HepG2 (cell line): ENCODE data around the gene CELF2. TPM values are rescaled to one million over a fixed set of nuclear protein-coding genes. Genes with fewer than 3 reads are reported as not detected.

Experiments used
- ATAC-seq: fragments of 200-7000 bp; cut with Tn5 transposase; 3 replicates; pipeline ENCODE4 v1.9.1; 2020; ENCODE audit warnings: mild to moderate bottlenecking, moderate library complexity
- BruUV-seq: library from RNA; stranded (reverse); fragments of 400-500 nt; replicated peaks from 2 replicates; lab custom pipeline; 2021; lab: Mats Ljungman, UMichigan
- CTCF ChIA-PET: fragments of 300-600 bp; formaldehyde crosslinking; extraction: SDS; loops from one replicate; lab custom pipeline; 2021; ENCODE audit warnings: low total read pairs, inconsistent platforms, low intra/inter-chr PET ratio; lab: Yijun Ruan, JAX
- POLR2A ChIA-PET: fragments of 350-600 bp; sonication (Branson Sonifier 250); formaldehyde crosslinking; loops from one replicate; lab custom pipeline; 2020; ENCODE audit warnings: antibody characterized with exemption, inconsistent platforms; lab: Yijun Ruan, JAX
- DNase-seq: peaks from one replicate; pipeline ENCODE4 v3.0.0-alpha.2; 2015; ENCODE audit warnings: low spot score
- FAIRE-seq: peaks from 3 replicates; lab custom pipeline; 2011; peaks lifted over from hg19 to GRCh38; lab: Jason Lieb, UNC
- H2AFZ ChIP-seq: one replicate; pipeline ENCODE4 v1.6.1; 2011; ENCODE audit warnings: low read length, inconsistent platforms
- H3K27ac ChIP-seq: fragments of 300-600 bp; 3 replicates; pipeline ENCODE4 v1.8.0; 2011; ENCODE audit warnings: mixed run types, mild to moderate bottlenecking, mixed read lengths, low read length, inconsistent platforms; ENCODE audit not compliant: insufficient read depth; ENCODE audit errors: extremely low read length
- H3K27me3 ChIP-seq, 2 experiments: fragments of 200-600 bp in 1 of 2; 2 replicates in 1 of 2; 3 replicates in 1 of 2; pipeline versions ENCODE4 v1.6.0 to v1.8.0; 2011; ENCODE audit warnings: low read length in 2 of 2, mild to moderate bottlenecking in 2 of 2, moderate library complexity in 2 of 2, inconsistent platforms in 1 of 2; ENCODE audit not compliant: insufficient read depth in 2 of 2, control insufficient read depth in 1 of 2
- H3K36me3 ChIP-seq, 2 experiments: fragments of 200-600 bp in 1 of 2; replicated peaks in 1 of 2; 2 replicates in 1 of 2; 3 replicates in 1 of 2; pipeline versions ENCODE4 v1.5.1 to v1.8.0; 2011; ENCODE audit warnings: low read length in 2 of 2, inconsistent platforms in 1 of 2; ENCODE audit not compliant: insufficient read depth in 2 of 2, control insufficient read depth in 1 of 2
- H3K4me1 ChIP-seq: 2 replicates; pipeline ENCODE4 v1.5.1; 2012; ENCODE audit warnings: low read length, inconsistent platforms; ENCODE audit not compliant: insufficient read depth
- H3K4me2 ChIP-seq: 2 replicates; pipeline ENCODE4 v1.6.0; 2011; ENCODE audit warnings: low read depth, low read length, inconsistent platforms
- H3K4me3 ChIP-seq, 3 experiments: fragments of 200-600 bp in 1 of 3; sonication (generic), shearing (Covaris generic) in 1 of 3; replicated peaks in 1 of 3; 2 replicates each; pipeline ENCODE4 v1.5.1; 2011 to 2016; ENCODE audit warnings: low read length in 3 of 3, inconsistent platforms in 2 of 3, low read depth in 2 of 3, mild to moderate bottlenecking in 2 of 3, control low read depth in 1 of 3, mixed read lengths in 1 of 3; ENCODE audit not compliant: insufficient read depth in 1 of 3
- H3K79me2 ChIP-seq: one replicate; pipeline ENCODE4 v1.6.1; 2011; ENCODE audit warnings: low read length, inconsistent platforms; ENCODE audit not compliant: insufficient read depth
- H3K9ac ChIP-seq: 2 replicates; pipeline ENCODE4 v1.6.0; 2011; ENCODE audit warnings: mild to moderate bottlenecking, low read depth, low read length, inconsistent platforms; ENCODE audit not compliant: insufficient read depth
- H3K9me3 ChIP-seq: 2 replicates; pipeline ENCODE4 v1.5.1; 2012; ENCODE audit warnings: mild to moderate bottlenecking, low read length
- H4K20me1 ChIP-seq: 2 replicates; pipeline ENCODE4 v1.6.0; 2011; ENCODE audit warnings: inconsistent platforms, mild to moderate bottlenecking, low read length, moderate library complexity; ENCODE audit not compliant: insufficient read depth
- FOXJ3 ChIP-seq: sonication (generic); formaldehyde crosslinking; IDR thresholded peaks from 2 replicates; pipeline ENCODE4 v1.4.0; 2020; ENCODE audit warnings: missing genetic modification reagents, mild to moderate bottlenecking, borderline replicate concordance
- GATAD2A ChIP-seq: IDR thresholded peaks from 2 replicates; pipeline ENCODE4 v1.6.1; 2016
- TCF7 ChIP-seq: sonication (generic); IDR thresholded peaks from 2 replicates; pipeline ENCODE4 v1.6.1; 2016; ENCODE audit warnings: antibody characterized with exemption, low read depth
- ZNF234 ChIP-seq: sonication (generic); formaldehyde crosslinking; conservative IDR thresholded peaks from 2 replicates; pipeline ENCODE4 v1.5.1; 2020; ENCODE audit warnings: mild to moderate bottlenecking, missing genetic modification reagents
- ZNF292 ChIP-seq: sonication (generic); formaldehyde crosslinking; IDR thresholded peaks from 2 replicates; pipeline ENCODE4 v1.8.1; 2022; ENCODE audit warnings: mild to moderate bottlenecking, low read depth, missing genetic modification reagents, borderline replicate concordance
- ZNF317 ChIP-seq: sonication (generic); formaldehyde crosslinking; IDR thresholded peaks from 2 replicates; pipeline ENCODE4 v1.5.0; 2020; ENCODE audit warnings: mild to moderate bottlenecking, missing genetic modification reagents
- in situ Hi-C: cut with HindIII; loops from 2 replicates; pipeline ENCODE4 v1.10.0; 2017; ENCODE audit warnings: low pct_unique_long_range_greater_than_20kb; ENCODE audit not compliant: extremely low pct_ligation_motif_present
- intact Hi-C: fragments of 100-400 bp; cut with micrococcal nuclease; formaldehyde crosslinking; loops from one replicate; pipeline ENCODE4 v1.10.0; 2022; ENCODE audit not compliant: unreplicated experiment
- polyA plus RNA-seq, 8 experiments: library from polyadenylated mRNA; depleted of rRNA in 3 of 8; stranded (reverse) in 7 of 8; unstranded in 1 of 8; fragments of >200 nt; fragmentation: Illumina TruSeq in 4 of 8; extraction: Trizol in 4 of 8; gene quantifications; 2 replicates each; pipeline versions ENCODE4 v1.2.1 to v1.2.3, GENCODE V29; 2011 to 2016; ENCODE audit warnings: low read depth in 4 of 8, missing spikeins in 1 of 8, mixed read lengths in 1 of 8; ENCODE audit not compliant: insufficient read depth in 1 of 8
- total RNA-seq, 5 experiments: library from RNA; depleted of rRNA; stranded (reverse); fragments of >200 nt; fragmentation: Illumina TruSeq; extraction: Trizol; gene quantifications; 2 replicates each; pipeline ENCODE4 v1.2.3, GENCODE V29; 2016; ENCODE audit warnings: low read depth in 1 of 5
- TF ChIP-seq, protein P1 (sequence below): sonication (generic); formaldehyde crosslinking; IDR thresholded peaks from 2 replicates; pipeline ENCODE4 v1.5.0; 2020; ENCODE audit warnings: mild to moderate bottlenecking, missing genetic modification reagents, borderline replicate concordance
- TF ChIP-seq, protein P2 (sequence below): sonication (generic); formaldehyde crosslinking; IDR thresholded peaks from 2 replicates; pipeline ENCODE4 v1.4.0; 2020; ENCODE audit warnings: missing genetic modification reagents
- TF ChIP-seq, protein P3 (sequence below): sonication (generic); formaldehyde crosslinking; IDR thresholded peaks from 2 replicates; pipeline ENCODE4 v1.5.0; 2020; ENCODE audit warnings: missing genetic modification reagents

CELF2 gene
- total and polyA plus RNA-seq, 2 of the 13 experiments (the other 11 are each of a cell fraction or from before 2014, with no cell fraction given) = not detected

DNA sequence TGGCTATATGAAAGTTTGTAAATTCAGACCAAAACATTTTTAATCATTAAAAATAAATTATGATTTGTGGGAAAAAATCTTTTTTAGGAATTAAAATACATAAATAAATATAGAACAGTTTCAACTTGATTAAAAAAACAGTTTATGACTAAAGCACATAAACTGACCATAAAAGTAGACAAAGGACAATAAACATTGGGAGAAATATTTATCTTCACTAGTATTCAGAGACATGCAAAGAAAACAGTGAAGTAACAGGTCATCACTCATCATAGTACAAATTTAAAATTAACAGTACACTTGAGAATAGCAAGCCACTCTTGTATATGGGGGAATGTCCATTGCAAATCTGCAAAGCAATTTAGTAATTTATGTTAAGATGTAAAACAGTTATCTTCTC is 28.0 kb upstream of the CELF2 start:
- H3K36me3 ChIP-seq = no peaks in the 10 kb centered on the region
- BruUV-seq = no TSS peak
- no peak overlapping the region for H3K27ac ChIP-seq
- no peaks in the 10 kb centered on the region for H3K9me3 ChIP-seq
- ChIA-PET CTCF (no interaction called here), POLR2A (no interaction called here)
- H3K4me2 ChIP-seq = no peak overlapping the region
- TF ChIP-seq ZNF292 (CRISPR knock-in tag) (no peak), ZNF234 (CRISPR knock-in tag) (no peak), FOXJ3 (CRISPR knock-in tag) (no peak), GATAD2A (CRISPR knock-in tag) (no peak), TCF7 (no peak), ZNF317 (no peak)
- TF ChIP-seq, protein P1, sequence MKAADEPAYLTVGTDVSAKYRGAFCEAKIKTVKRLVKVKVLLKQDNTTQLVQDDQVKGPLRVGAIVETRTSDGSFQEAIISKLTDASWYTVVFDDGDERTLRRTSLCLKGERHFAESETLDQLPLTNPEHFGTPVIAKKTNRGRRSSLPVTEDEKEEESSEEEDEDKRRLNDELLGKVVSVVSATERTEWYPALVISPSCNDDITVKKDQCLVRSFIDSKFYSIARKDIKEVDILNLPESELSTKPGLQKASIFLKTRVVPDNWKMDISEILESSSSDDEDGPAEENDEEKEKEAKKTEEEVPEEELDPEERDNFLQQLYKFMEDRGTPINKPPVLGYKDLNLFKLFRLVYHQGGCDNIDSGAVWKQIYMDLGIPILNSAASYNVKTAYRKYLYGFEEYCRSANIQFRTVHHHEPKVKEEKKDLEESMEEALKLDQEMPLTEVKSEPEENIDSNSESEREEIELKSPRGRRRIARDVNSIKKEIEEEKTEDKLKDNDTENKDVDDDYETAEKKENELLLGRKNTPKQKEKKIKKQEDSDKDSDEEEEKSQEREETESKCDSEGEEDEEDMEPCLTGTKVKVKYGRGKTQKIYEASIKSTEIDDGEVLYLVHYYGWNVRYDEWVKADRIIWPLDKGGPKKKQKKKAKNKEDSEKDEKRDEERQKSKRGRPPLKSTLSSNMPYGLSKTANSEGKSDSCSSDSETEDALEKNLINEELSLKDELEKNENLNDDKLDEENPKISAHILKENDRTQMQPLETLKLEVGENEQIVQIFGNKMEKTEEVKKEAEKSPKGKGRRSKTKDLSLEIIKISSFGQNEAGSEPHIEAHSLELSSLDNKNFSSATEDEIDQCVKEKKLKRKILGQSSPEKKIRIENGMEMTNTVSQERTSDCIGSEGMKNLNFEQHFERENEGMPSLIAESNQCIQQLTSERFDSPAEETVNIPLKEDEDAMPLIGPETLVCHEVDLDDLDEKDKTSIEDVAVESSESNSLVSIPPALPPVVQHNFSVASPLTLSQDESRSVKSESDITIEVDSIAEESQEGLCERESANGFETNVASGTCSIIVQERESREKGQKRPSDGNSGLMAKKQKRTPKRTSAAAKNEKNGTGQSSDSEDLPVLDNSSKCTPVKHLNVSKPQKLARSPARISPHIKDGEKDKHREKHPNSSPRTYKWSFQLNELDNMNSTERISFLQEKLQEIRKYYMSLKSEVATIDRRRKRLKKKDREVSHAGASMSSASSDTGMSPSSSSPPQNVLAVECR (CRISPR knock-in tag) = no peak
- TF ChIP-seq, protein P2, sequence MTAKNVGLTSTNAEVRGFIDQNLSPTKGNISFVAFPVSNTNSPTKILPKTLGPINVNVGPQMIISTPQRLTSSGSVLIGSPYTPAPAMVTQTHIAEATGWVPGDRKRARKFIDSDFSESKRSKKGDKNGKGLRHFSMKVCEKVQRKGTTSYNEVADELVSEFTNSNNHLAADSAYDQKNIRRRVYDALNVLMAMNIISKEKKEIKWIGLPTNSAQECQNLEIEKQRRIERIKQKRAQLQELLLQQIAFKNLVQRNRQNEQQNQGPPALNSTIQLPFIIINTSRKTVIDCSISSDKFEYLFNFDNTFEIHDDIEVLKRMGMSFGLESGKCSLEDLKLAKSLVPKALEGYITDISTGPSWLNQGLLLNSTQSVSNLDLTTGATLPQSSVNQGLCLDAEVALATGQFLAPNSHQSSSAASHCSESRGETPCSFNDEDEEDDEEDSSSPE (CRISPR knock-in tag) = no peak
- TF ChIP-seq, protein P3, sequence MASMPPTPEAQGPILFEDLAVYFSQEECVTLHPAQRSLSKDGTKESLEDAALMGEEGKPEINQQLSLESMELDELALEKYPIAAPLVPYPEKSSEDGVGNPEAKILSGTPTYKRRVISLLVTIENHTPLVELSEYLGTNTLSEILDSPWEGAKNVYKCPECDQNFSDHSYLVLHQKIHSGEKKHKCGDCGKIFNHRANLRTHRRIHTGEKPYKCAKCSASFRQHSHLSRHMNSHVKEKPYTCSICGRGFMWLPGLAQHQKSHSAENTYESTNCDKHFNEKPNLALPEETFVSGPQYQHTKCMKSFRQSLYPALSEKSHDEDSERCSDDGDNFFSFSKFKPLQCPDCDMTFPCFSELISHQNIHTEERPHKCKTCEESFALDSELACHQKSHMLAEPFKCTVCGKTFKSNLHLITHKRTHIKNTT = no peak
- ATAC-seq = no peak
- no peaks in the 10 kb centered on the region for H3K79me2 ChIP-seq
- H3K27me3 ChIP-seq = no peaks in the 10 kb centered on the region
- FAIRE-seq = no peak
- no peak overlapping the region for H2AFZ ChIP-seq
- no peaks in the 10 kb centered on the region for H3K4me1 ChIP-seq
- no peak overlapping the region for H3K9ac ChIP-seq
- in situ Hi-C loops (no loop called here), intact Hi-C loops (no loop called here)
- no peak for DNase-seq
- no peaks in the 10 kb centered on the region for H4K20me1 ChIP-seq
- H3K4me3 ChIP-seq = no peak overlapping the region
